Stimulated activated CD4-positive, alpha-beta T cell treated with anti-CD3 and anti-CD28 coated beads, Interleukin-15, amount 100 ng/mL, for 24 hours (primary cell): ENCODE results near the gene PUM2.
A peak's percentile ranks its signal among the peaks of the same experiment; 100 is the strongest.

Source experiments
- DNase-seq: peaks from one replicate; pipeline ENCODE4 v3.0.0-alpha.2; 2020

Gene PUM2

DNA sequence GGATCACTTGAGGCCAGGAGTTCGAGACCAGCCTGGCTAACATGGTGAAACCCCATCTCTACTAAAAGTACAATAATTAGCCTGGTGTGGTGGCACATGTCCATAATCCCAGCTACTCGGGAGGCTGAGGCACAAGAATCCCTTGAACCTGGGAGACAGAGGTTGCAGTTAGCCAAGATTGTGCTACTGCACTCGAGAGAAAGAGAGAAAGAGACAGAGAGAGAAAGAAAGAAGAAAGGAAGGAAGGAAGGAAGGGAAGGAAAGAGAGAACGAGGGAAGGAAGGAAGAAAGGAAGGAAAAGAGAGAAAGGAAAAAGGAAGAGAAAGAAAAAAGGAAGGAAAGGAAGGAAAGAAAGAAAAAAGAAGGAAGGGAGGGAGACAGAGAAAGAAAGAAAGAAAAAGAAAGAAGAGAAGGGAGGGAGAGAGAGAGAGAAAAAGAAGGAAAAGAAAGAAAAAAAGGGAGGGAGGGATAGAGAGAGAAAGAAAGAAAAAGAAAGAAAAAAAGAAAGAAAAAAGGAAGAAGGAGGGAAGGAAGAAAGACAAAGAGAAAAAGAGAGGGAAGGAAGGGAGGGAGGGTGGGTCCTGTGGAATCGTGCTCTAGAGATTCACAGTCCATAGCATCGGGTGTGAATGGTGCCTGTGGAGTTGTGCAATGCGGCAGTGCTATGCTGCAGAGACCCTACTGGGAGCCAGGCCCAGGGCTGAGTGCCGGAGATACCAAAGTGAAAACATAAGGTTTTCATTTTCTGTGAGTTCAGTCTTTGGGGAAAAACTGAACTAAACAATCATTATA lies 121.1 kb downstream of the PUM2 start:
- DNase-seq: no peak

DNA sequence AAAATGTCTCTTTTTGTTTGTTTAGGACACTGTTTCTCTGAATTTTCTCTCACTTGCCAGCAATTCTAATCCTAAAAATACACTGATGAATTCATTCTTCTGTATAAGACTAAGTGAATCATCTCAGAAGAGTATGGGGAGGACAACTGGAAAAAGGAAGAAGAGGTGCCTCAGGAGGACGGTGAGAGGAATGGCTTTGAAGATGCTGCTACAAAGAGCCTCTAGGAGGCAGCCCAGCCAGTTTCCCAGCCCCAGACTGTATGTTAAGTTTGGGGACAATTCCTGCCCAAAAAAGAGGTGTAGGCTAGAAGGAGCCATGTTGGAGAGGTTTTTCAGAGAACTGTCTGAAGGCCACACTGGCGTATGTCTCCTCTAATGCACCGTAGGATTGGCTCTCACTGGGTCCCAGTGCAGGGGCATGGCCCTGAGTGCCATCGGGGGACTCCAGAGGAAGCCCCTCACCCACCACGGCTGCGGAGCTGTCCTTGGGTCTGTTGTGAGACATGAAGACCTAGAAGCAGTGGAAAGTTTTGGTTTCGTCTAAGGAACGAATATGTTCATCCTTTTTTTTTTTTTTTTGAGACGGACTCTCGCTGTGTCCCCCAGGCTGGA lies 122.6 kb downstream of the PUM2 start:
- DNase-seq: no peak

DNA sequence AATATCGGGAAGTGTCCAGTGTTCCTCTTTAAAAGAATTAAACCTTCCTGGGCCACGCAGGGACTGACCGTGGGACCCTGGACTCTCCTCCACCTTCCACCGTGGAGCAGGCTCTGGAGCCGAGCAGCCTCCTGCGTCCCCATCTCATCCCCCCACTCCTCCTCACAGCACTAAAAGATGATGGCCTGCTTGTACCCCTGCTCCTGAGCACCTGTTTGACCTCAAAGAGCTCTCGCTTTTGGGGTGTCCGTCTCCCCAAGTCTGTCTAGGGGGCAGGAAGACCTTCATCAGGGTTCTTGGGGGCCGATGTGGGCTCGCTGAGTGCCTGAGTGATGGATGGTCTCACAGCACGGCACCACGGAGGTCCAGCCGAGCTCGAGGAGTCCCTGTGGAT lies 124.5 kb downstream of the PUM2 start:
- DNase-seq: no peak

DNA sequence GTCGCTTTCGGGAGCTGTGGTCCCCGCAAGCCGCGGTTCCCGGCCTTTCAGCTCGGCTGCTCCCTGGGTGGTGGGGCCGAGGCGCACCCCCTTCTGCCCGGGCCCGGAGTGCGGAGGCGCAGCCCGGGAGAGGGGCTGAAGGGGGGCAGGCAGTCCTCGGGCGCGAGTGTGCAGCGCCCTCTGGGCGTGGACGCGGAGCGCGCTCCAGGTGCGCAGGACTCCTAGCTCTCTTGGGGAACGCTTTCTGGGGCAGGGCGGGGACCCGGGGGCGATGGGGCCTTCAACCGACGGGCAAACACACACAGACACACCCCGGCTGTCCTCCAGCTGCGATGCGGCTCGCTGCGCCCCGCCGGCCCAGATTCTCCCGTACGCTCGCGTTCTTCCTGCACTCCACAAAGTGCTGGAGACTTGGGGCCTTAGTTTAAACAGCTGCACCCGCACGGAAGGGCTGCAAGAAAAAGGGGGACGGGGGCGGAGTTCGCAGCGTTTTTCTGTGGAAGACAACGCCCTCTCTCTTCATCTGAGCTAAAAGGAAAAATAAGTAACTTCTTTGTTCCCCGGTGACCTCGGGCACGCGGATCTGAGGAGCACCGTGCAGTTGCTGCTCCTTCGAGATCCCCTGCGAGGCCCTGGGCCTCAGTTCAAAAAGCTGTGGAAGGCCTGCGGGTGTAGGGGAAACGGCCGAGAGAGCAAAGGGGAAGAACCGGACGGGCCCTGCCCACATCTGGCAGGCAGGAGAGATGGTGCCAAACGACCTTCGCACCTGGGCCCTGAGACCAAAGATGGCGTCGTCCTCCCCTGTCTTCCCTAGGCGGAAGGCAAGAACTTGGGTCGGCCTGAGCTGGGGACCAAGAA lies 125.1 kb downstream of the PUM2 start:
- peak; percentile 68 for DNase-seq

DNA sequence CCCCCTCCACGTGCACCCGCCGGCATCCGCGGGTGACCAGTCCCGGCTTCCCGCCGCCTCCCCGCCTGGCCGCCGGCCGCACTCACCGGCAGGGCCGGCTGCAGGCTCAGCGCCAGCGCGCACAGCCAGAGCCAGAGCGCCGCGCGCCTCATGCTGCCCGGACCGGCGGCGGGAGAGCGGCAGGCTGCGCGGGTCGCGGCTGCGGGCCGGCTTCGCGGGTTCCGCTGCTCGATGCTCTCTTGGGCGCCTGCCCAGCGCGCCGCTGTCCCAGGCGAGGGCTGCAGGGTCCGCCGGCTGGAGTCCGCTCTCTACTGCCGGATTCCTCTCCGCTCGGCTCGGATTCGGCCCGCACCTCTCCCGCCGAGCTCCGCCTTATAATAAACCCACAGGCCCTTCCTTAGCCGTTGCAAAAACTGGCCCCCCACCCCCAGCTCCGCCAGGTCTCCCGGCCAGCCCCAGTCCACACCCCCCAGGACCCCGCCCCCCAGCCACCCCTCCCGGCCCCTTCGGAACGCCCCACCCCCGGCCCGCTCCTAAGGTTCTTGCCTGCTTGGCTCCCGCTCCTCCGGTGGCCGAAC lies 125.8 kb downstream of the PUM2 start, which contains the start of gene SDC1:
Gene SDC1, minus strand, starts transcription at position 415 of the 578 bp plus-strand sequence. Its CDS starts 263 bp downstream, at position 152.
- DNase-seq: peak; percentile 28

DNA sequence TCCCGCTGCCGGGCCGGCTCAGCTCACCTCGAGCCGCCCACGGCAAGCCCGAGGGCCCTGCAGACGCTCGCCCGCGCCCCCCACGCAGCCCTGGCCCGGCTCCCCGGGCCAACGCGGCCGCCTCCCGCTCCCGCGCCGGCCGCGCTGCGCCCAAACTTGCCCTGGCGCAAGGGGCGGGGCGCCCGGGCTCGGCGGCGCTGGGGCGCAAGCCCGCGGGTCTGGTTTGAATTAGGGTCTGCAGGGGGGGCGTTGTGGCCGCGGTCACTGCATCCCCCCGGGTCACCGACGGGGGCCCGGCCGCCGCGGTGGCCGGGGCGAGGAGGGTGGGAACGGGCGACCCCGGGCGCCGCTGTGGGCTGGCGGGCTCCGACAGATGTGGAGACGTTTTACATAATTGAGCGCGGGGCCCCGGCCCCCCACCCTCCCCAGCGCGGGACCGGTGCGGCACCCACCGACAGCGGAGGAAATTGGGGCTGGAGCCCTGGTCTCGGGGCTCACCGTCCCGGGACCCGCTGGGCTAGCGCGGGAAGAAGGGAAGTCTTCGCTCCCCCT lies 126.4 kb downstream of the PUM2 start:
- DNase-seq: no peak

DNA sequence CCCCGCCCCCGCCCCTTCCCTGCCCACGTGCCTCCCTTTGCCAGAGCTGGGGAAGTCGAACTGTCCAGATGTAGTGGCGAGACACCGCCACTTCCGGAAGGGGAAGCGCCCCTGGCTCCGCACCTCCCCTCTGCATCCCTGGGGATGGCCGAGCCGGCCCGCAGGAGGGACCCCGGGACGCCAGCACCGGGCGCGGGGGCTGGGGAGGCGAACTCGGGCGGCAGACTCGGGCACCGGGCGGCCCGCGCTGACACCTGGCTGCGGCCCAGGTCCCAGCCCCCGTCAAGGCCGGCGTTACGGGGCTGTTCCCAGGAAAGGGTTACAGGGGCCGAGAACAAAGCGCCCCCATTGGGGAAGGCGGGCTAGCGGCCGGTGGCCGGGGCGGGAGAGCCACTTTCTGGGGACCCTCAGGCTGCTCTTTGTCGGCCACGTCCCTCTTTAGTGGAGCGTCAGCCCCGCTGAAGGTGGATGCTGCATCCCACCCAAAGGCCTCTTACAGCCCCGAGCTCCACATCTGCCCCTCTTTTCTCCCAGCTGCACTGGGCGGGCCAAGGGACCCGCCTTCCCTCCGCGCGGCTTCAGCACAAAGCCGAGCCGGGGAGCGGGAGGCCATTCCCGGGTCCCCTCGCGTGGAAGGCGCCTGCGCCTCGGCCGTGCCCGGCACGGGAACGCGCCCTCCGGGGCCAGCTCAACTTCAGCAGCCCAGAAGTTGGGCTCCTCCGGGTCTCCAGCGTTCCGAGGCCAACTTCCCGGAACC lies 127.1 kb downstream of the PUM2 start:
- peak; percentile 36 for DNase-seq

DNA sequence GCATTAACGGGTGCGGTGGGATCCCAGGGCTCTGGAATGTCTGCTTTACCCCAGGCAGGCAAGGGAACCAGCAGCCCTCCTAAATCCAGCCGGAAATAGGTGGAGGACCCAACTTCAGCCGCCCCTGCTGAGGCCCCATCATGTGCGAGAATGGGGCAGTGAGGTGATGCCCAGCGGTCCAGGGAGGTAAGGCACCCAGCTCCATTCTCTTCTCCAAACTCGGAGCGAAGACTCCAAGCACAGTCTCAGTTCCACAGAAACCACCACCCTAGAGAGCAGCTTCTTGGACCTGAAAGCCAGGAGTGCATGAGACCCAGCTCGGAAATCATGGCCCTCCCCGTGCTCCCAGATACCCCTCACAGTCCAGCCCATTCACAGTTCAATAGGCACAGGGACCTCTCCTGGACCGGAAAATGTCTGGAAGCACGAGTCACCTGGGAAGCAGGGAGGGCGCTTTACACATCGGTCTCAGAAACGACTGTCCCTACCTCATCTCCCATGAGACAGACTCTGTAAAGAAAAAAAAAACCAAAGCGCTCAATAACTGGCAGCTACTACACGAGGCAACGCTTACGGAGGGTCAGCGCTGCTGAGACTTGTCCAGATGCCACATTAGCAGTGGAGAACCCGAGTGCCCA lies 127.8 kb downstream of the PUM2 start:
- no peak for DNase-seq

DNA sequence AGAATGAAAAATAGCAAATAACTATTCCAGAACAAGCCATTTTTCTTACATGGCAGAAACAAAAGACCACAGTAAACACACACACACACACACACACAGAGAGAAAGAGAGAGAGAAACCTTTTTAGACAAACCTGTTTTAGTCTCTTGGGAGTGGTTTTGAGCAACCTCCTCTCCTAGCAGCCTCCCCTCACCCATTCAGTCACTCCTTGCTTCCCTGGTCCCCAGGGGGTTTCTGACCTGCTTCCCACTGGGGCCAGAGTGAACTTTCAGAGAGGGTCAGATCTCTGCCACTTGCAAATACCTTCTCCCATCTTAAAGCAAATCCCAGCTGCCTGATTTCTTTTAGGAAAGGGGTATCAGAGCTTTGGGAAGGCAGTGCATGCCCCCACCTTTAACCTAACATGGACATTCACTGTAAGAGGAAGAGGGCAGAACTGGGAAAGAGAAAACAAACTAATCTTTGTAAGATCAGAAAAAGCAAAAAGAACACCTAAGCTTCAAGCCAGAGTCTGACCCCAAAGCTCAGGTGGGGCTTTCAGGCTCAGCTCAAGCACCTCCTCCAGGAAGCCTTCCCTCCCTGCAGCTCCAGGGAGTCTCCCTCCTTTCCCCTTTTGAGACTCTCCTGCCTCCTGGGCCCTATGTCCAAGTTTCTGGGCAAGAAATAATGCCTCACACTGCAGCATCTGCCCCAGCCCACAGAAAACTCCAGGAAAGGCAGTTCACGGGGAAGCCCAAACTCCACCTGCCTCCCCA lies 128.5 kb downstream of the PUM2 start:
- no peak for DNase-seq

DNA sequence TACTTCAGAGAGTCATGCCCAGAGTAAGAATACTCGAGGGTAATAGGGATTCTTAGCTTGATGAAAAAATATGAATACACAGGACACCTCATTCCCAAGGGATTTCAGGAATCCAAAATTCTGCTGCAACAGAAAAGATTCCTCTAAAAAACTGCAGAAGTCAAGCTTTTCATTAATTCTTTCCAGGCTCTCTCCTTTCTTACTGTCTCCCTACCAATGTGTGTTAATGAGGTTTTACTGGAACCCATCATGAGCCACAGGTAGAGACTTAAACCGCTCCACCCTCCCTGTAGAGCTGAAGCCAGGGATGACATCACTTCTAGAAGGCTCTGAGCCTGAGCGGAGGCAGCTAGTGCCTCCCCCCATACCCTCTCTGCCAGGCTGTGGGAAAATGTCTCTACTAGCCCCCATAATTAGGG lies 129.1 kb downstream of the PUM2 start:
- no peak for DNase-seq

DNA sequence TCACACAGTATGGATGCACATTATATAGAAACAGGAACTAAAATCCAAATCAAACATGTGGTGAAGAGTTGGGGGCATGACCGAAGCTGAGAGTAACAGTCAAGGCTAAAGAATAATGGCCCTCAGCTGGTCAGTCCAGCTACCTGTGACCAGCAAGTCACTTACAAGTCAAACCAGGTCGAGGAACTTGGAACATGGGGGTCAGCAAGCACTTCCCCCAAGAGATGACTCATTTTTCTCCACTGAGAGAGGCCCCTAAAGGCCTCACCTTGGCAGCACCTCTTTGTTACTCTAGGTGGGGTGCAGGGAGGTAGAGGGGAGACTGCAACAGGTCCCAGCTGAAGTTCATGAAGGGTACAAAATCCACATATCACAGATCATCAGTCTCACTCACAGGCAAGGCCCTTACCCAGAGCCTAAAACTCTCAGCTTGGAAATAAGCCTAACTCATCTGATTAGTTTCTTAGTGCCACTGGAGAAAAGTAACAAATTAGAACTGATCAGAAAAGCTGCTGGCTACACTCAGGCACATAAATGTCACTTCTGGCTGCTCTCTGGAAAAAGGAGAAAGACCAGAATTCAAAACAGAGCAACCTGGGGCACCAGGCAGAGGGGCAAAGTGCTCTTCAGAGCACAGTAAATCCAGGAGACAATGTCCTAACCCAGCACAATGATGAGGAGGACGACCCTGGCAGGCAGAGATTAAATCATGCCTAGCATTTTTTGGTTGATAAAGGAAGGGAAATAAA lies 129.7 kb downstream of the PUM2 start:
- no peak for DNase-seq

DNA sequence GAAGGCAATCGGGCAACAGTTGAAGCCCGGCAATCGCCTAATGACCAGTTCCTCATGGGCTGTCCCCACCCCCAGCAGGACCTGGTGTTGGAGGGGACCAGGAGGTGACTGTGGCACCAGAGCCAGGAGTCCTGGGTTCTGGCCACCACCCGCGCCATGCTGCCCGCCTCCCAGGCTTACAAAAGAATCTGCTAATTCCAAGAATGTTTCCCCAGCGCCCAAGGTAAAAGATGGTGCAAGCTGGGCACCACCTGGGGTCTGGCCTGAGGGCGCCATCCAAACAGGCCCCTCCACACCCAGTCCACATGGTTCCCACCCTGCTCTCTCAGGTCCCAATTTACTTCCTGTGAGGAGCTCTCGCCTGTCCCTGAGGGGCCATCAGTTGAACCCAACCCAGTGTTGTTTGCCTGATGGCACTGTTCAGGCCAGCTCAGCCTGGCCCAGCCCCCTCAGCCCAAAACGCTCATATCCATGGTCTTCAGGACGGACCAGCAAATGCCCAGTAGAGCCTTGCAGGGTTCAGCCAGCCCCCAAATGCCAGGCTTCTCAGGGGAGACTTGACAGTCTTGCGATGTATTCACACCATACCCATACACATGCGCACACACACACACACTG lies 130.8 kb downstream of the PUM2 start:
- DNase-seq: no peak

DNA sequence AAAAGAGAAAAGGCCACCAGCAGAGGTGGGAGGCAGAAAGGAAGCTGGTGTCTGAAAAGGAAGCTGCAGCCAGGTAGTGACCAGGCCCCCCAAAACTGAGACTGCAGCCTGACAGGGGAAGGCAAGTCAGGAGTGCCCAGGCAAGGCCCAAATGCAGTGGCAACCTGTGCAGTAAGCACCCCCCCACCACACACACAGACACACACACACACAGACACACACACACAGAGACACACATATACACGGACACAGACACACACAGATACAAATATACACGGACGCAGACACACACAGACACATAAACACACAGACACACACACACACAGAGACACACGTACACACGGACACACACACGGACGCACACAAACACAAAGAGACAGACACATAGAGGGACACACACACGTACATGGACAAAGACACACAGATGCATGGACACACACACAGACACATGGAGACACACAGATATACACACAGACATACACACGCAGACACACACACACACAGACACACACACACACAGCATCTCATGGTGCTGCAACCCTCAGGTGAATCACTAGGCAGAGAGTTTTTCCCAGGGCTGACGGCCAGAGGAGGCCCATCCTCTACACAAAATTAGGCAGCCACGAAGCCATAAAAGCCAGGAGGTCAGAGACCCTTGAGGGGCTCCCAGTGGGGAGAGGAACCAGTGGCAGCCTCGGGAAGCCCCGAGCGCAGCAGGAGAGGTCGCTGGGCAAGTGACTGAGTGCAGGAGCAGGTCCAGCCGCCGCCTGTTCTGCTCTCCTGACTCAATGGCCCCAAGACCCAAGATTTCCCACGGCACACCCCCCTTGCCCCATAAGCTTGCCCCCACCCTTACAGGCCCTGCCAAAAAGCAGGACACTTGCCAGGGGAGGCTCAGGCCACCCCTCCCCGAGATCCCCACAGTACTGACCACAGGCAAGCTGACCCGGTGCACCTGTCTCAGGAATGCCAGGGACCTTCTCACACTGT lies 132.0 kb downstream of the PUM2 start:
- no peak for DNase-seq

DNA sequence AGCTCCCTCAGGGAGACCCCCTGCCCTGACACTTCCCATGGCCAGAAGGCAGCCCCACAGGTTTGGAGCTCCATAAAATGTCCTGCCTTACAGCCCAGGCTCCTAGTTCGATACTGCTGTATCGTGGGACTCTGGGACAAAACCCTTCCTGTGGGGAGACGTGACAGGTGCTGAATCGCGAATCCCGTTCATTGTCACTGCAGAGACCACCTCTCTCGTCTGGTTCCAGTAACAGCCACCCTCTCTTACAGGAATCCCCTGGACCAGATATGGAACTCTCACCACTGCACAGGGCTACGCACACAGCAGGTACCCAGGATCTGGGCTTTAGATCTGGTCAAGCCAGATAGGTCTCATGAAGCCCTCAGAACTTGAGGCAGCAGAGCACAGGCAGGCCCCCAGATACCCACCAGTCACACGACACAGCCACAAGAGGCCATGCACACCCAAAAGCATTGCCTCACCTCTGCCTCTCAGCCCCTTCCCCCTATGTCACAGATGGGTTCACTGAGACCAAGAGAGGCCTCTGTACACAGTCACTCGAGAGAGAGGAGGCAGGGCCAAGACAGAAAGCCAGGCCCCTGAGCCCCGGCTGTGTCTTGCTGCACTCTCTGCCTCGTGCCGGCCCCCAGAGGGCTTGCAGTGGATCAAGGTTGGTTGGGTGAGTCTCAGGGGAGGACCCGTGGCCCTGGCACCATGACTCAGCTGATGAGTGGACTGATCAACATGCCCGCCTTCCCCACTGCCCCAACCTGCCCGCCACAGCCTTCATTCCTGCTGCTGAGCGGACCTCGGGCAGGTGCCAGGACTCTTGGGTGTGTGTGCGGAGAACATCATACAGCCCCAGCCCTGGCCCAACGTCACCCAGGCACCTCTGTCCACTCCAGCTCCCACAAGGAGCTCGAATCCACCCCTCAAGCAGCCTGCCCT lies 133.3 kb downstream of the PUM2 start:
- DNase-seq: no peak

DNA sequence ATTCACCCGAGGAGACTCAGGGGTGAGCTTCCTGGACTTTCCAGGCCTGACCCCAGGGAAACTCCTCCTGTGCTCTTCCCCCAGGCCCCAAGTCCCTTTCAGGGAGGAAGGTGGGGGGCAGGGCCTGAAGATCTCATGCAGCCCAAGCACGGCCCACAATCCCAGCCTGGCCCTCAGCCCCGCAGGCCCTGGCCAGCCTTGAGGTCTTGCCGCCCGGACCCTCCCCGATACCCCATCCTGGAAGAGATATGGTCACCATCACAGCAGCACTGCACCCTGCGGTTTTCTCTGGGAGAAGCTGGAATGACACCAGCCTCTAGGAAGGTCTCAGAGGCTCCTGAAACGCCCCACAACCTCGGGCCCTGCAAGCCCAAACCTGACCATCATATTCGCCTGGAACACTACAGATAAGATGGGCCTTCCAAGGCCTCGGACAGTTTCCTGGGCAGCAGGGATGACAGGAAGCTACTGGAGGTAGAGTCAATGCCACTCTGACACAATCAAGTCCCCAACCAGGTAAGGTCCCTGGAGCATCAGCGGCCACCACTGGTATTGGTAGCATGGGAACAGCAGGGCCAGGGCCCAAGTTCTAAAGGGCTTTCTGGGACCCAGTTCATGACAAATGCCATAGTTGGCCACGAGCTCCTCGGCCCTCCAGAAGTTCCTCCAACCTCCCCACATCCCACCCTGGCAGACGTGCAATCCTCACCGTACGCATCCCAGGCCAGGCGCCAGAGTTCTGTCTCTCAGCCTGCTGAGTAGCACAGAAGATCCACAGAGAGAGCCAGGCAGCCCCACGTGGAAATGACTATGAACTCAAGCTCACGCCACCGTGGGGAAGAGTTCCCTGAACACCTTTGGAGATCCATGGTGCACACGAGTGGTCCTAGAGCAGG lies 134.3 kb downstream of the PUM2 start:
- no peak for DNase-seq
